ENCODE measurements around the gene APAF1.

Gene APAF1

GRCh38 chr12:98769068-98769467 lies 124.0 kb downstream of the APAF1 start:
- TF ChIP-seq, protein P1, sequence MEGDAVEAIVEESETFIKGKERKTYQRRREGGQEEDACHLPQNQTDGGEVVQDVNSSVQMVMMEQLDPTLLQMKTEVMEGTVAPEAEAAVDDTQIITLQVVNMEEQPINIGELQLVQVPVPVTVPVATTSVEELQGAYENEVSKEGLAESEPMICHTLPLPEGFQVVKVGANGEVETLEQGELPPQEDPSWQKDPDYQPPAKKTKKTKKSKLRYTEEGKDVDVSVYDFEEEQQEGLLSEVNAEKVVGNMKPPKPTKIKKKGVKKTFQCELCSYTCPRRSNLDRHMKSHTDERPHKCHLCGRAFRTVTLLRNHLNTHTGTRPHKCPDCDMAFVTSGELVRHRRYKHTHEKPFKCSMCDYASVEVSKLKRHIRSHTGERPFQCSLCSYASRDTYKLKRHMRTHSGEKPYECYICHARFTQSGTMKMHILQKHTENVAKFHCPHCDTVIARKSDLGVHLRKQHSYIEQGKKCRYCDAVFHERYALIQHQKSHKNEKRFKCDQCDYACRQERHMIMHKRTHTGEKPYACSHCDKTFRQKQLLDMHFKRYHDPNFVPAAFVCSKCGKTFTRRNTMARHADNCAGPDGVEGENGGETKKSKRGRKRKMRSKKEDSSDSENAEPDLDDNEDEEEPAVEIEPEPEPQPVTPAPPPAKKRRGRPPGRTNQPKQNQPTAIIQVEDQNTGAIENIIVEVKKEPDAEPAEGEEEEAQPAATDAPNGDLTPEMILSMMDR (IDR thresholded peaks at IDR 0.05; ENCODE audit: extremely low read depth, missing control alignments): no peak
- no peak for DNase-seq (ENCODE audit: low spot score)

DNA sequence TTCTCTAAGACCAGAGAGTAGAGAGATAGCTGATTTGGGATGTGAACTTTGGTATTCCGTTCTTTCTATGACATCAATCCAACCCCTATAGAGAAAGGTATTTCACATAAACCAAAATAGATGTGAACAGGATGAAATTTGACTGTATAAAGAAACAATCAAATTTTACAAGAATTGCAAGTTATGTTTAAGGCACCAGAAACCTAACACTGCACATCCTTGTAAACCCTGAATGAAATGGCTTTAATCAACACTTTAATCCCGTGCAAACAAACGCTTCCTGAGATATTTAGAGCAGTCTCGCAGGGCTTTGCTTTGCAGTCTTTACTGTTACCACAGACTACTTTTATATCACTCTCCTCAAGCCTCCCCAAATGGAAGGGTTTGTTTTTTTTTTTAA lies 125.1 kb downstream of the APAF1 start:
- TF ChIP-seq, protein P1 (IDR thresholded peaks at IDR 0.05; ENCODE audit: extremely low read depth, missing control alignments): no peak
- DNase-seq (ENCODE audit: low spot score): no peak

GRCh38 chr12:98771811-98772752 lies 127.0 kb downstream of the APAF1 start:
- DNase-seq (ENCODE audit: low spot score): no peak
- TF ChIP-seq, protein P1 (IDR thresholded peaks at IDR 0.05; ENCODE audit: extremely low read depth, missing control alignments): no peak

DNA sequence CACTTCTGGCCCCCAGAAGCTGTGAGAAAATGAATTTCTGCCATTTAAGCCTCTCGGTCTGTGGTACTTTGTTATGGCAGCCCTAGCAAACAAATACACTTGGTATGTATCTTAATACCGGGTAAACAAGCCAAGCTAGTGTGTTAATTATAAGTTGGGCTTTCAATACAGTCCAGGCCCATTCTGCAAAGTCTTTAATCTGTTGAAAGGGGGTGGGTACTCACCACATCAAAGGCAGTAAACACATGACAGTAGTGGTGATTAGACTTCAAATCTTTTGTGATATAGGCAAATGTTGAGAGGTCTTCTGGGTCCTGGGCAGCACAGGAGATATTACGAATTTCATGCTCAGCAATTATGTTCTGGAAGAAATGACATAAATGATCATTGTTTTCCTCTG lies 127.7 kb downstream of the APAF1 start:
- DNase-seq (ENCODE audit: low spot score): no peak
- TF ChIP-seq, protein P1 (IDR thresholded peaks at IDR 0.05; ENCODE audit: extremely low read depth, missing control alignments): no peak

GRCh38 chr12:98780261-98780660 lies 135.2 kb downstream of the APAF1 start:
- no peak for DNase-seq (ENCODE audit: low spot score)
- TF ChIP-seq, protein P1 (IDR thresholded peaks at IDR 0.05; ENCODE audit: extremely low read depth, missing control alignments): no peak

DNA sequence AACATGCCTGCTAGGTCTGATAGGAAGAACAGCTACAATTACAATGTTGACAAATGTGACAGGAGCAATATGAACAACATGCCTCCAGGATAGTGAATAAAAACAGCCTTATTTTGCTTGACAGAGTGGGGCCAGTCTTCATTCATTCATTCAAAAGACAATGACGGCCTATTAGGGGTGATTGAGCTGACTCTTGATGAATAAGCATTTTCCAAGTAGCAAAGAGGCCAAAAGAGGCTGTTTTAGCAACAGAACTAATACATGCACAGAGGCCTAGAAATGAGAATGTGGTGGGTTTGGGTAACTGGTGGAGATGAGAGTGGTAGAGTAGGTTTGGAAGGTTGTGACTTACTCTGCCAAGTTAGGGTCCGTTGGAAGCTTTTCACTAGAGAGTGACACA lies 138.3 kb downstream of the APAF1 start:
- no peak for DNase-seq (ENCODE audit: low spot score)
- TF ChIP-seq, protein P1 (IDR thresholded peaks at IDR 0.05; ENCODE audit: extremely low read depth, missing control alignments): no peak
